Osteoblast (primary cell): ENCODE data around the gene ETDC. TPM values are rescaled to one million over a fixed set of nuclear protein-coding genes. Genes with fewer than 3 reads are reported as not detected.
"Not testable (repeated sequence)": the region's sequence is repeated elsewhere in the genome, so short reads cannot be mapped to it uniquely, and the experiment has no call there.

Source experiments
- DNase-seq: peaks from one replicate; pipeline ENCODE4 v3.0.0; 2011; ENCODE audit warnings: low spot score, mixed read lengths; ENCODE audit not compliant: insufficient read length; ENCODE audit errors: missing footprints
- H2AFZ ChIP-seq: 2 replicates; pipeline ENCODE4 v1.6.0; 2011; ENCODE audit warnings: mild to moderate bottlenecking, low read length
- H3K27ac ChIP-seq: 2 replicates; pipeline ENCODE4 v1.5.1; 2011; ENCODE audit warnings: mild to moderate bottlenecking, low read depth, low read length, moderate library complexity
- H3K27me3 ChIP-seq: 2 replicates; pipeline ENCODE4 v1.6.0; 2012; ENCODE audit warnings: mild to moderate bottlenecking, control low read depth, inconsistent platforms, low read length, moderate library complexity; ENCODE audit not compliant: insufficient read depth
- H3K36me3 ChIP-seq: 2 replicates; pipeline ENCODE4 v1.5.1; 2011; ENCODE audit warnings: mild to moderate bottlenecking, low read length, control low read depth, moderate library complexity; ENCODE audit not compliant: insufficient read depth
- H3K4me1 ChIP-seq: 2 replicates; pipeline ENCODE4 v1.5.1; 2011; ENCODE audit warnings: mild to moderate bottlenecking, low read length, control low read depth, moderate library complexity; ENCODE audit not compliant: insufficient read depth
- H3K4me2 ChIP-seq: 2 replicates; pipeline ENCODE4 v1.6.0; 2011; ENCODE audit warnings: mild to moderate bottlenecking, low read length; ENCODE audit not compliant: insufficient read depth
- H3K4me3 ChIP-seq: fragments of 200-600 bp; sonication (generic); 3 replicates; pipeline ENCODE4 v1.5.1; 2012; ENCODE audit warnings: mild to moderate bottlenecking, low read length, inconsistent platforms; ENCODE audit not compliant: insufficient read depth
- H3K79me2 ChIP-seq: 2 replicates; pipeline ENCODE4 v1.6.0; 2012; ENCODE audit warnings: mild to moderate bottlenecking, low read length, control low read depth, inconsistent platforms; ENCODE audit not compliant: insufficient read depth
- H3K9me3 ChIP-seq: 2 replicates; pipeline ENCODE4 v1.5.1; 2011; ENCODE audit warnings: low read depth, low read length, control low read depth
- H4K20me1 ChIP-seq: 2 replicates; pipeline ENCODE4 v1.6.0; 2012; ENCODE audit warnings: mild to moderate bottlenecking, low read length, control low read depth; ENCODE audit not compliant: insufficient read depth
- total RNA-seq: library from RNA; depleted of rRNA; stranded (reverse); fragments of >200 nt; gene quantifications from 2 replicates; pipeline ENCODE4 v1.2.3, GENCODE V29; 2012
- TF ChIP-seq, protein P1 (sequence below): IDR thresholded peaks from 2 replicates; pipeline ENCODE4 v1.5.1; 2011; ENCODE audit warnings: mild to moderate bottlenecking, low read depth, low read length, moderate library complexity; ENCODE audit errors: extremely low read depth

ETDC gene
- total RNA-seq, 1 donor, result not detected

DNA sequence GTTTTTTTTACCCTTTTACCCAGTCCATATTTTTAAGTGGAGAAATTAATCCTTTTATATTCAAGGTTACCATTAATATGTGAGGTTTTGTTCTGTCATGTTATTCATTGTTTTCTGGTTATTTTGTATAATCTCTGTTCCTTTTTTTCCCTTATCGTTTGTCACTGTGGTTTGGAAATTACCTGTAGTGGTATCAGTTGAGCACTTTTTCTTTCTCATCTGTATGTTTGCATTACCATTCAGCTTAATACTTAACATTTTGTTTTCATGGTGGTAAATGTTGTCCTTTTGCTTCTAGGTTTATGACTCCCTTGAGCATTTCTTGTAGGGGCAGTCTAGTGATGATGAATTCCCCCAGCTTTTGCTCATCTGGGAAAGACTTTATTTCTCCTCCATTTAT is 6.6 kb downstream of the ETDC start:
- Histone ChIP-seq H3K4me1 (no peaks in the 10 kb centered on the region), H3K9me3 (no peaks in the 10 kb centered on the region), H4K20me1 (no peaks in the 10 kb centered on the region), H3K27ac (no peak overlapping the region), H2AFZ (no peak overlapping the region), H3K36me3 (no peaks in the 10 kb centered on the region), H3K79me2 (no peaks in the 10 kb centered on the region), H3K4me2 (no peak overlapping the region), H3K27me3 (no peaks in the 10 kb centered on the region), H3K4me3 (no peak overlapping the region)
- DNase-seq, result no peak
- TF ChIP-seq, protein P1, sequence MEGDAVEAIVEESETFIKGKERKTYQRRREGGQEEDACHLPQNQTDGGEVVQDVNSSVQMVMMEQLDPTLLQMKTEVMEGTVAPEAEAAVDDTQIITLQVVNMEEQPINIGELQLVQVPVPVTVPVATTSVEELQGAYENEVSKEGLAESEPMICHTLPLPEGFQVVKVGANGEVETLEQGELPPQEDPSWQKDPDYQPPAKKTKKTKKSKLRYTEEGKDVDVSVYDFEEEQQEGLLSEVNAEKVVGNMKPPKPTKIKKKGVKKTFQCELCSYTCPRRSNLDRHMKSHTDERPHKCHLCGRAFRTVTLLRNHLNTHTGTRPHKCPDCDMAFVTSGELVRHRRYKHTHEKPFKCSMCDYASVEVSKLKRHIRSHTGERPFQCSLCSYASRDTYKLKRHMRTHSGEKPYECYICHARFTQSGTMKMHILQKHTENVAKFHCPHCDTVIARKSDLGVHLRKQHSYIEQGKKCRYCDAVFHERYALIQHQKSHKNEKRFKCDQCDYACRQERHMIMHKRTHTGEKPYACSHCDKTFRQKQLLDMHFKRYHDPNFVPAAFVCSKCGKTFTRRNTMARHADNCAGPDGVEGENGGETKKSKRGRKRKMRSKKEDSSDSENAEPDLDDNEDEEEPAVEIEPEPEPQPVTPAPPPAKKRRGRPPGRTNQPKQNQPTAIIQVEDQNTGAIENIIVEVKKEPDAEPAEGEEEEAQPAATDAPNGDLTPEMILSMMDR, result no peak

DNA sequence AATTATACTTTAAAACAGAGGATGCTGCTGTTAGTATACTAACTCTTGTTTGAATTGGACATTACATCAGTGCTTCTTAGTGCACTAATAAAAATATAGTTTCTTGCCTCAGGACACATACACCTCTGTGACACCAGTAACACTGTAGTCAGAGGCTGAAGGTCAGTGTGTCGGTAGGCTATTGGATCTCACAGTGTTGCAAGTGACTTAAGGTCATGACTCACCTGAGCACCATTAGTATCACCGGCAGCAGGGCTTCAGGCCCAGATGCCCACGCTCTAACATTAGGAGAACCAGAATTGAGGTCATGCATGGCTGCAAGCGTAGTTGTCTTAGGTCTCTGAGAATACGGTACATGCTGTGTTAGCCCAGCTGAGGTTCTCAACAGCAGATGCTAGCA is 15.2 kb downstream of the ETDC start:
- Histone ChIP-seq H4K20me1 (peaks cover 2% of the 10 kb centered on the region), H3K79me2 (no peaks in the 10 kb centered on the region), H3K4me2 (no peak overlapping the region), H3K36me3 (no peaks in the 10 kb centered on the region), H3K4me3 (no peak overlapping the region), H2AFZ (no peak overlapping the region), H3K27me3 (no peaks in the 10 kb centered on the region), H3K4me1 (peaks cover 21% of the 10 kb centered on the region), H3K27ac (no peak overlapping the region), H3K9me3 (no peaks in the 10 kb centered on the region)
- DNase-seq, result no peak
- TF ChIP-seq, protein P1, result no peak

DNA sequence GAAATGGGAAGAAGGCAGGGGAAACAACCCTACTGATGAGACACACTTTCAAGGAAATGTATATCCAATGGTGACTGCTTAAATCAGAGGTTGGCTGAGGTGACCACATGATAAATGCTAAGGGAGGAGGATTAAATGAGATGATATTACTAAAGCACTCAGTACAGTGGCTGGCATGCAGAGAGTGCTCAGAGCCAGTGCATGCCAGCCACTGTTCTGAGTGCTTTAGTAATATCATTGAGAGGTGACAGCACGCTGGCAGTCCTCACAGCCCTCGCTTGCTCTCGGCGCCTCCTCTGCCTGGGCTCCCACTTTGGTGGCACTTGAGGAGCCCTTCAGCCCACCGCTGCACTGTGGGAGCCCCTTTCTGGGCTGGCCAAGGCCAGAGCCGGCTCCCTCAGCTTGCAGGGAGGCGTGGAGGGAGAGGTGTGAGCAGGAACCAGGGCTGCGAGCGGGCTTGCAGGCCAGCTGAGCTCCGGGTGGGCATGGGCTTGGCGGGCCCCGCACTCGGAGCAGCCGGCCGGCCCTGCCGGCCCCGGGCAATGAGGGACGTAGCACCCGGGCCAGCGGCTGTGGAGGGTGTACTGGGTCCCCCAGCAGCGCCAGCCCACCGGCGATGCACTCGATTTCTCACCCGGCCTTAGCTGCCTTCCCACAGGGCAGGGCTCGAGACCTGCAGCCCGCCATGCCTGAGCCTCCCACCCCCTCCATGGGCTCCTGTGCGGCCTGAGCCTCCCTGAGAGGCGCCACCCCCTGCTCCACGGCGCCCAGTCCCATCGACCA is 15.9 kb downstream of the ETDC start:
- not testable (repeated sequence) for H3K4me3 ChIP-seq, H2AFZ ChIP-seq, H3K9me3 ChIP-seq, H3K4me2 ChIP-seq, H4K20me1 ChIP-seq, H3K79me2 ChIP-seq, H3K27ac ChIP-seq, H3K27me3 ChIP-seq, H3K36me3 ChIP-seq, DNase-seq
- H3K4me1 ChIP-seq, result peaks cover 21% of the 10 kb centered on the region

DNA sequence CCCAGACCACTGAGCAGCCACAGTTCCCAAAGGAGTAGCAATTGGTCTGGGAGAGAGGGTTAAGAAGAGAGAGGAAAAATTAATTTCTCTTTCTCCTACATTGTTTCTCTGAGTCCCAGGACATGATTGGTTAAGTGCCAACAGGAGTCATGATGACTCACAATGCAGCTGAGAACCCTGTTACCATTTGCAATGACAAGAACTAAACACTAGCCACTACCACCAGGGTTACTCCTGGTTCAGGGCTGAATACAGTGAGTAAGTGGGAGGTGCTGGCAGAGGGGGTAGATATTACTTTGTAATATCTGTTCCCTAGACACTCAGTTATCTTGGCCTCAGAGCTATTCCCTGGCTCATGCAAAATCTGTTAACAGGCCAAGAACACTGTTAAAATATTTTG is 18.0 kb downstream of the ETDC start:
- TF ChIP-seq, protein P1, result no peak
- Histone ChIP-seq H3K4me2 (peak overlapping the region; percentile 1), H4K20me1 (peaks cover 2% of the 10 kb centered on the region), H2AFZ (no peak overlapping the region), H3K27me3 (no peaks in the 10 kb centered on the region), H3K36me3 (no peaks in the 10 kb centered on the region), H3K4me3 (no peak overlapping the region), H3K79me2 (no peaks in the 10 kb centered on the region), H3K27ac (peak overlapping the region; percentile 40), H3K4me1 (peaks cover 21% of the 10 kb centered on the region), H3K9me3 (no peaks in the 10 kb centered on the region)
- peak; percentile 91 for DNase-seq
